HG03558 (cell line): Measurements from ENCODE around the gene CDH4.

Experiments used
- ATAC-seq: cut with Tn5 transposase; IDR thresholded peaks from one replicate; pipeline ENCODE4 v1.9.1; 2021; ENCODE audit warnings: moderate number of reproducible peaks; ENCODE audit not compliant: unreplicated experiment; ENCODE audit errors: extremely low read depth

The CDH4 gene

DNA sequence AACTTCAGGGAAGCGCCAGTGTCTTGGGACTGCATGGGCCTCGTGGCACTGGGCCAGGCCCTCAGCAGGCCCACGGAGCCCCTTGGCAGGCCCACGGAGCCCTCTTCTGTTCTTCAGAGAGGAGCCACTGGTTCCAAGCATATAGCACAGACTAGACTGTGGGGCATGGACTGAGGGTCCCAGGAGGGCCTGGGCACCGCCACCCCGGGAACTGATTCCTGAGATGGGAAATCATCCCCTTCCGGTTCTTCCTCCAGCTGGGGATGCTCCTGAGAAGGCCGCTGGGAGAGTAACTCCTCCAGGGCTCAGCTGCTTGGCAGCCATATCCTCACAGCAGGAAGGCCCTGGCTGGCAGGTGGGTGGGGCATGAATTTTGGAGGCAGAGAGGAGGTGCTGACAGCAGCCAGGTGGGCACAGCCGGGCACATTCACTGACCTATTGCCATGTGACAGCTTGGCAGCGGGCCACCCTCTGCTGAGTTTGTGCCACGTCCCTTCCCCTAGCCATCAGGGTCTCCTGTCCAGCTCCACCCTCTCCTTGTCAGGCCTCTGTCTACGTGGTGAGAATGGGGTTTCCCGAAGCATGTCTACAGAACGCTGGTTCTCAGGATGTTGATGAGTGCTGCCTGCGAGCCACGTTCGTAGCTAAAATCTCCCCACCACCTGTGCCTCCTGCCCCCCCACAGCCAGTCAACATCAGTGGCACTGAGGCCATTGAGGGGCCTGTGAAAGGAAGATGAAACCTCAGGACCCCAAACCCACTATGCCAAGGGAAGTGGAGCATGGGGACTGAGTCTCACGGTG, 661.6 kb downstream of the CDH4 start:
- ATAC-seq = no peak

DNA sequence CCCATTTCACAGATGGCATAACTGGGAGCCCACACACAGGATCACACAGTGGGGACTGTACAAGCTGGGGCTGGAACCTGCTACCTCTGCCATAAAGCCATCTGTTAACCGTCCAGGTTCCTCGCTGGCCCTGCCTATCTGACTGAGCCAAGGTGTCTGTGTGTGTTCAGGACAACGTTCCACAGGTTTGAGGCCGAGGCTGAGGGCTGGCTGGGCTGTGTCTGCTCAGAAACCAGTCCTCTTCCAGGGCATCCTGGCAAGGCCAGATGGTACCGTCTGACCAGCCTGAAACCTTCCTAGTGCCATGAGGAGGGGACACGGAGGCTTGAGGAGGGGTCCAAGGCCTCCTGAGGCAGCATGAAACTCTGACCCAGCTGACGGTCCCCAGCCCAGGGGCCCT, 663.0 kb downstream of the CDH4 start:
- no peak for ATAC-seq

DNA sequence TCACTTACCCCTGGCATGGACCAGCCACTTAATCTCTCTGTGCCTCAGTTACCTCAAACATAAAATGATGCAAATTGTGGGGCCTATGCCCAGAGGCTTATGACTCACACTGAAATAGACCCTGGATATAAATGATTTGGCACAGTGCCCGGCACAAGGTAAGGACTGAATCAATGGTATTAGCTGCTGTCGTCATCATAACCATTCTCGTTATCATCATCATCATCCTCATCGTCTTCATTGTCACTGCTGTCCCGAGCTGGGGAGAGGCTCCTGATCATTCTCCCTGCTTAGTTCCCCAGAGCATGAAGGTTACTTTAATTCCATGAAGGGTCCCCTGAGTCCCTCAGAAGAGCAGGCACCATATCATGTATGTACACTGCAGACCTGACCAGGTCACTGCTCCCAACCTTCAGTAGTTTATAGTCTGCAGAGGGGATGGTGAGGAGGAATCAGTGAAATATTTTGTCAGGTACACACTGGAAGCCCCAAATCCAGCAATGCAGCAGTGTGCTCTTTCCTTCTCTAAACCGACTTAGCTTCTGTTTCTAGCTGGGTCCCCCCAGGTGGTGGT, 664.3 kb downstream of the CDH4 start:
- ATAC-seq = no peak

DNA sequence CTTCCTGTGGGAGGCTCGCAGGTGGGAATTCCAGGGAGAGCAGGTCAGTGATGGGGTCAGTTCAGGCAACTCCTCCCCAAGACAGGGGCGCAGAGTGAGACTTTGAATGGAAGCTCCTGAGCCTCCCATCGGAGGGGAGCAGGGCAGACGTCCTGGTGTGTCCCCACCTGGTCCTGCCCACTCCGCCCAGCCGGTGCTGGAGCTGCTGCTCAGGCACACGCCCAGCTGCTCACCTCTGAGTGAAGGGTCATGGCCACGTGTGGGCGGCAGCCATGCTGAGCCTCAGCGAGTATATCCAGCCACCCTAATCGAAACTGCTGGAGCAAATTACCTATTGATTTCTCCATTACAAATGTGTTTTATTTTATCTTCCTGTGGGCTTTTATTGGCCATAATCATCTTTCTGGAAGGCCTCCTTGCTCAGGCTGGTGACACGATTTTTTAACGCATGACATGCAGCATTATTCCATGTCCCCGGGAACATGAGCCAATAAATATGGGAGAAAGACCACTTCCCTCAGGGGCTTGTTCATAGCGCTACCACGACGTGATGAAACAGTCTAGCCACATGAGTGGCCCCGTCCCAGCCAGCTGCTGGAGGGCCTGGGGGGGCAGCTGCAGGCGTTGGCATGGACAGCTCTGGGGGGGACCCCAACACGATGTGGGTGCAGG, 665.5 kb downstream of the CDH4 start:
- ATAC-seq = no peak

DNA sequence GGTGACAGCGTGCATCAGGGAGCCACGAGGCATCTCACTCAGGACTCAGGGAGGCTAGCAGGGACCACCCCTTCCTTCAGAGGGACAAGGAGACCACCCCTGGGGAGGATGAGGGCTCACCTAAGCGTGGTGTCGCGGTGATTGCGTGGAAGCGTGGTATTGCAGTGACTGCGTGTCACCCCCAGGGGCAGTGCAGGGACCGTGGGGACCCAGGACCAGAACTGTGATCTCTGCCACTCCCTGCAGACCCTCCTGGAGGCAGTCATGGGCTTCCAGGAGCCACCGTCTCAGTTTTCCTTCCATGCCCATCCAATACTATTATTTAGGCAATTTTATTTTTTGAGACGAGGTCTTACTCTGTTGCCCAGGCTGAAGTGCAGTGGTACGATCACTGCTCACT, 666.5 kb downstream of the CDH4 start:
- no peak for ATAC-seq

DNA sequence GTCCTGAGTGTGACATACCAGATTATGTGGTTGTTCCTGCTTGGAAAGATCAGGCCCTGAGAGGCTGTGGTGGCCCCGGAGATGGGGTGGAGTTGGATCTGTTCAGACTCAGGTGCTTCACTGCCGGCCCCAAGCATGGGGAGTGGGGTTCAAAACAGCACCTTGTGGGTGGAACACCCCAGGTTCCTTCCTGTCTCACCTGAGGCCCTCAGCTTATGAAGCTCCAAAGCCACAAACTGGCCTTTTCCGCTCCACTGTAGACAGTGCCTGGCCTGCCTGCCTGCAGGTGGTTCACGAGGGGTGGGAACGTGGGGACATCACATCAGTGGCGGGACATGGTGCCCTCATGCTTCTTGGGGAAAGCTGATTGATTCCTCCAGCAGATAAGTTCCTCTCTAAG, 667.2 kb downstream of the CDH4 start:
- ATAC-seq = no peak

DNA sequence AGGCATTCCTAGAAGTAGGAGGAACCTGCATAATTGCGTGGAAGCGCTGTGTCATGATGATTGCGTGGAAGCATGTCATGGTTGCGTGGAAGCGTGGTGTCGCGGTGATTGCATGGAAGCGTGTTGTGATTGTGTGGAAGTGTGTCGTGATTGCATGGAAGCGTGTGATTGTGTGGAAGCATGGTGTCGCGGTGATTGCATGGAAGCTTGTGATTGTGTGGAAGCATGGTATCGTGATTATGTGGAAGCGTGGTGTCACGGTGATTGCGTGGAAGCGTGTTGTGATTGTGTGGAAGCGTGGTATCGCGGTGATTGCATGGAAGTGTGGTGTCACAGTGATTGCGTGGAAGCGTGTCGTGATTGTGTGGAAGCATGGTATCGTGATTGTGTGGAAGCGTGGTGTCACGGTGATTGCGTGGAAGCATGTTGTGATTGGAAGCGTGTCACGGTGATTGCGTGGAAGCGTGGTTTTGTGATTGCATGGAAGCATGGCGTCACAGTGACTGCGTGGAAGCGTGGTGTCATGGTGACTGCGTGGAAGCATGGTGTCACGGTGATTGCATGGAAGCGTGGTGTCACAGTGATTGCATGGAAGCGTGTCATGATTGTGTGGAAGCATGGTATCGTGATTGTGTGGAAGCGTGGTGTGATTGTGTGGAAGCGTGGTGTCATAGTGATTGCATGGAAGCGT, 667.8 kb downstream of the CDH4 start:
- ATAC-seq = no peak

DNA sequence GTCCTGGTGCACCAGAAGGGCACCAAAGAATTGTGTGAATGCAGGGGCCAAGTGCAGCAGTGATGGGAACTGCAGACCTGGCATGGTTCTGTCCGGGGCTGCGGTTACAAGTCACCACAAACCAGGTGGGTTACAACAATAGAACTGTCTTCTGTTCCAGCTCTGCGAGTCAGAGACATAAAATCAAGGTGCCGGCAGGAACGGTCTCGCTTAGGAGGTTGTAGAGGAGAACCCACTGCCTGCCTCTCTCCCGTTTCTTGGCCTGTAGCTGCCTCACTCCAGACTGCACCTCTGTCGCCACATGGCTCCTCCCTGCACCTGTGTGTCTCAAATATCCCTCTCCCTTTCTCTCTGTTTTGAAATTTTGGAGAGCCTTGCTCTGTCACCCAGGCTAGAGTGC, 670.4 kb downstream of the CDH4 start:
- no peak for ATAC-seq

DNA sequence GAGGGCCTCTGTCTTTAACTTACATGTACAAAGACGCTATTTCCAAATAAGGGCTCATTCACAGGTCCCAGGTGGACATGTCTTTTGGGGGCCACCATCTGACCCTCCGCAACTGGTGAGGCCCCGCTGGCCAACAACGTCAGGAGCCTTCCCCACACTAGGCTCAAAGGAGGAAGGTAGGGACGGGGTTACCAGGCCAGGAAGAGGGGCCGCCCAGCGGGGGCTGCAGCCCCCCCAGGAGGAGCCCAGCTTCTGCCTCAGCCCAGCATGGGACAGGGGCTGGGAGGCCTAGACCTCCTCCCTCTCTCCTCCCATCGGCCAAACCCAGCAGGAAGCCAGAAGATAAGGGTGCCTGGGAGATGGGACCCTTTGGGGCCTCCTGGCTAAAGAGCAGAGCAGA, 670.9 kb downstream of the CDH4 start:
- ATAC-seq = no peak

DNA sequence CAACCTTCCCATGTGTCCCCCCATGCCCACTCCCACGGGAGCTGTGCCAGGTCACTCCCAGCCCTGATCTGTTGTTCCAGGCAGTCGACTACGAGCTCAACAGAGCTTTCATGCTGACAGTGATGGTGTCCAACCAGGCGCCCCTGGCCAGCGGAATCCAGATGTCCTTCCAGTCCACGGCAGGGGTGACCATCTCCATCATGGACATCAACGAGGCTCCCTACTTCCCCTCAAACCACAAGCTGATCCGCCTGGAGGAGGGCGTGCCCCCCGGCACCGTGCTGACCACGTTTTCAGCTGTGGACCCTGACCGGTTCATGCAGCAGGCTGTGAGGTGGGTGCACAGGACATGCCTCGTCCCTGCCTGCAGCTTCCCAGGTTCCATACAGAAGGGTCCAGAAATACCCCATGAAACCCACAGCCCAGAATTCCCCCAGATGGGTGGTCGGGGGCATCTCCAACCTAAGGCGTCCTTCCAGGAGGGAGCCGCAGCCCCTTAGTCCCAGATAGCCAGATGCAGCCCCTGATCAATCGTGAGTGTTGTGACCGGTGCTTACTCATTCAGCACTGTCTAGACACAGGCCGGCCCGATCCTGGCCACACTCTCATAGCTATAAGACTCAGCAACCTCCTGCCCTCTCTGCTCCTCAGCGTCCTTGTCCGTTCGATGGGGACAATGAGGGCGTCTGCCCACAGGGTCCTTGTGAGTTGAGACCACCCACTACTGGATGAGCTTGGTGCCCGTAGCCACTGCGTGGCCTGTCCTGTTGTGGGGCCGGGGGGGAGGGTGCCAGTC, 671.5 kb downstream of the CDH4 start:
- ATAC-seq = no peak

DNA sequence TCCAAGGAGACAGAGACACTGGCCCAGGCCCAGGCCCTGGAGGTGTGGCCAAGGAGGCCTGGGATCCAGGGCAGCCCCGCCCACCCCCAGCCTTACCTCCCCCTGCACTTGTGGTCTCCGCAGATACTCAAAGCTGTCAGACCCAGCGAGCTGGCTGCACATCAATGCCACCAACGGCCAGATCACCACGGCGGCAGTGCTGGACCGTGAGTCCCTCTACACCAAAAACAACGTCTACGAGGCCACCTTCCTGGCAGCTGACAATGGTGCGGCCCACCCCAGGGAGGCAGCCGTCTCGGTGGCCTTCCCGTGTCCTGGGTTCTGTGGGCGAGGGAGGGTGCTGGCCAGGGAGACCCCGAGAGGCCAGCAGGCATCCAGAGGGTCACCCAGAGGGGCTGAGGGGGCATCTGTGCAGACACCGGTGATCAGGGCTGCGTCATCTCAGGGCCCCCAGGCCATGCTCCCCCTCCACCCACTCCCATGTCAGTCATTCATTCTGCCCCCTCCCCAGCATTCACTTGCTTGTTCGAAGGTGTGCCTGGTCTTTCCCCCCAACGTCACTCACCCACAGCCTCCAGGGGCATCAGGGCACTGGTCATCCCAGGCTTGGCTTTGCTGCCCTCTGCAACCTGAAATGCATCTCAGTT, 672.3 kb downstream of the CDH4 start:
- no peak for ATAC-seq

DNA sequence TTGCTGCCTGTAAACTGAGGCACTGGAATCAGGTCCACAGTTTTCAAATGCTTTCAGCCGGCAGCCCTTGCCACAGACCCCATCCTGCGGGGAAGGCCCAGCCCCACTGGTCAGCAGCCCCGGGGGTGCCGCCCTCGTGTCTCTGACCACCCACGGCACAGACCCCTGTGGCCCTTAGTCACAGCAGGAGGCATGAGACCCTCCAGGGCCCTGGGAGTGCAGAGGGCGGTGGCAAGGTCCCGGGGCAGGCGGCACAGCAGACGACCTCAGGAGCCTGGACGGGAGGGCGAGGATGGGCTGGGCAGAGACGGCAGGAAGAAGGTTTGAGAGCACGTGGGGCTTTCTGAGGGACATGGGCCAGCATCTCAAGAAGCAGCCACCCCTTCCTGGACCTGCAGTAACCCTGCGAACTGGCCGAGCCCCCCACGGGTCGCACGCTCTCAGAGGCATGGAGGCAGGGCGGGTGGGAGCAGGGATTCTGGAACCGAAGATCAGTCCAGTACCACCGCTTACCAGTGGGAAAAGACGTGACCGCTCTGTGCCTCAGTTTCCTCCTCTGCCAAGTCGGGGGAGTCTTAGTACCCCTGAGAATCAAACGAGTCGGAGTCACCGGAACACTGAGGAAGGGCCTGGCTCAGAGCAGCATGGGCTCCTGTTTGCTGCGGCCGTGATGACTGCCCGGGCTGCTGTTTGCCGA, 672.9 kb downstream of the CDH4 start:
- no peak for ATAC-seq

DNA sequence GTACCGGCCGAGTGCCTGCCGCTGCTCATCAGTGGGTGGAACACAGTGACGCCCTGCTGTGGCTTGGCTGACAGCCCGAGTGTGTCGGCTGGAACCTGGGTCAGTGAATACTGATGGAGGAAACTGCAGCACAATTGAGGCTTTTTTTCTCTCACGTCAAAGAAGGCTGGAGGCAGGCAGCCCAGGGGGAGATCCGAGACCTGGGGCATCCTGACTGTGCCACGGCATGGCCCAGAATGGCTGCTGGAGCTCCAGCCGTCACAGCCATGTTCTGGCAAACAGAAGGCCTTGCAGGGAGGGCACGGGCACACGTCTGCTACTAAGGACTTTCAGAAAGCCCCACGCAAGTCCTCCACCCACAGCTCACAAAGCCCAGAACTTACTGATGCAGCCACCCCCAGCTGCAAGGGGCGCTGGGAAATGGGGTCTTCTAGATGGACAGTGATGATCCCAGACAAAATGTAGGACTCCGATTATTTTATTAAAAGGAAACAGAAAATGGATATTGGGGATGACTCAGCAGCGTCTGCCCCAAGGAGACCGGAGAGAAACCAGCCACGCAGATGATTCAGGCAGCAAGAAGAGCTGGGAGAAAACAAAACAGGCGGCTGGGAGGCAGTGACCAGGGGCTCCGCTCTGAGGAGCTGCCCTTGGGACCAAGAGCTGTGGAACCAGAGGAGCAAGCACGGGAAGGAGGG, 673.6 kb downstream of the CDH4 start:
- no peak for ATAC-seq

DNA sequence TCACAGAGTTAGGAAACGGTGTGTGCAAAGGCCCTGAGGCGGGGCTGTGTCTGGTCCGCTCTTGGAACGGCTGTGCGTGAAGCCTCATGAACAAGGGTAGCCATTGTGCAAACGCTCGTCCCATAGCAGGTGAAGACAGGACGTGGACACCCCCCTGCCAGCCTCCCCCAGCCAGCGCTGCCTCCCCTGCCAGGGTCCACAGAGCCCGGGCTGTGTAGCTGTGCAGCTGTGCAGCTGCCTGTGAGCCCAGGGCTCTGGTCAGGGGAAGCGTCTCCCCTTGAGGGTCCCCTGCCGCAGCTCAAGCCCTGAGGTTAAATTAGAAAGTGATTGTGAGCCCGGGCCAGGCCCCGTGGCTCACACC, 674.2 kb downstream of the CDH4 start:
- ATAC-seq = no peak

DNA sequence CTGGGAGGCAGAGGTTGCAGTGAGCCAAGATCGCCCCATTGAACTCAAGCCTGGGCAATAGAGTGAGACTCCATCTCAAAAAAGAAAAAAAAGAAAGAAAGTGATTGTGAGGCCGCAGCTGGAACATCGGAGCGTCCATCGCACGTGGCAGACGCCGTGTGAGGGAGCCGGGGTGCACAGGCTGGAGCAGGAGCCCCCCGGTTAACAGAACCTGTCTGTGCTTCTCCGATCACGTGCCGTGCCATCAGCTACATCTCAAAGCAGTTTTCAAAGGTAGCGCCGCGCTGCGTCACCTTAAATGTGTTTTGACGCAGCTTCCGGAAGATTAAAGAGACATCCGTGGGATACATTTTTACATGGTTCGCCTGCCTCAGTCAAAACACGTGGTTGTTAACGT, 674.7 kb downstream of the CDH4 start:
- no peak for ATAC-seq

DNA sequence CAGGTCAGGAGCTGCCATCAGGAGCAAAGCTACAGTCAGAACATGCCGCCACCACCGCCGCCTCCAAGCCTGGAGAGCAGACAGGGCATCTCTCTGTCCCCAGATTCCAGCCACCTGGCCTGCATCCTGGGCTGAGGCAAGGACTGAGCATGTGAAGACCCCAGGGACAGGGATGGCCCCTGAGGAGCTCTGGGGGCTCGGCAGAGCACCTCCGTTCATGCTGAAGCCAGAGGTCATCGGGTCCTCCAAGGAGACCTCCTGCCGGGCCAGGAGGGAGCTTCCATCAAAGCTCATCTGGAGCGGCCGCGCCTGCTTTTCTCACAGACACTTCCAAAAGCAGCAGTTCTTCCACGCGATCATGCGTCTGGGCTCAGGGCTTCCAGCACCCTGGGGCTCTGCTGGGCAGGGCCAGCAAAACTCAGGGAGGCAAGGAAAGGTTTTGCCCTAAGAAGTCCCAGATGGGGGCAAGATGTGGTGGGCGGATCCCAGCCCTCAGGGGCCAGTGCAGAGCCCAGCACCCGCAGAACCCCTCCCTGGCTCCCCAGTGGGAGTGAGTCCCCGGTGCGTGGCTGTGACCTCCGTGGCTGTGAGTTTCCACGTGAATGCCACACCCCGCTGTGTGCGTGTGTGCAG, 675.2 kb downstream of the CDH4 start:
- ATAC-seq = no peak

DNA sequence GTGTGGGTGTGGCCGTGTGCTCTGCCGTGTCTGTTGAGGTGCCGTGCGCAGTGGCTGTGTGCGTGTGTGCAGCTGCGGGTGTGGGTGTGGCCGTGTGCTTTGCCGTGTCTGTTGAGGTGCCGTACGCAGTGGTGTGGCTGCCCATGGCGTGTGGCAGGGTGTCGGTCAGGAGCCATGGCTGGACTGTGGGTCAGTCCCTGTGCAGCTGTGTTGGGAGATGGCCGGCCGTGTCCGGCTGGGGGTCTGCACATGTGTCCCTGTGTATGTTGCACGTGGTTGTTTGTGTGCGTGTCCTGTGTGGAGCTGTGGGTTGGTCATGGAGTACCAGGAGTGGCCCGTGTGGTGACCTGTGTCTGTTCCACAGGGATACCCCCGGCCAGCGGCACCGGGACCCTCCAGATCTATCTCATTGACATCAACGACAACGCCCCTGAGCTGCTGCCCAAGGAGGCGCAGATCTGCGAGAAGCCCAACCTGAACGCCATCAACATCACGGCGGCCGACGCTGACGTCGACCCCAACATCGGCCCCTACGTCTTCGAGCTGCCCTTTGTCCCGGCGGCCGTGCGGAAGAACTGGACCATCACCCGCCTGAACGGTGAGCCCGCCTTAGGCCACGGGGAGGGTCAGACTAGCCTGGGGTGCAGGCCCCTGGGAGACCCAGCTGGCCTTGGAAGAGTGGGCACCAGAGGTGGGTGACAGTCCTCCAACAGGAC, 675.9 kb downstream of the CDH4 start:
- no peak for ATAC-seq

DNA sequence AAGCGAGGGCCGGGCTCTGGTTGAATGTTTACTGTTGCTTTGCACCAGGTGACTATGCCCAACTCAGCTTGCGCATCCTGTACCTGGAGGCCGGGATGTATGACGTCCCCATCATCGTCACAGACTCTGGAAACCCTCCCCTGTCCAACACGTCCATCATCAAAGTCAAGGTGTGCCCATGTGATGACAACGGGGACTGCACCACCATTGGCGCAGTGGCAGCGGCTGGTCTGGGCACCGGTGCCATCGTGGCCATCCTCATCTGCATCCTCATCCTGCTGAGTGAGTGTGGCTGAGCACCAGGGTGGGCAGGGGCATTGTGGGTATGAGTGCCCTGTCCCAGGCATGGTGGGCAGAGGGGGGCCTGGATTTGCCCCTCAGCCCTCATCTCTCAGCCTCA, 677.5 kb downstream of the CDH4 start:
- ATAC-seq = no peak
